Measurements from ENCODE around the gene BRD3. TPM values are rescaled to one million over a fixed set of nuclear protein-coding genes. Genes with fewer than 3 reads are reported as not detected.
"Not testable (repeated sequence)": the region's sequence is repeated elsewhere in the genome, so short reads cannot be mapped to it uniquely, and the experiment has no call there.

The BRD3 gene
- total and polyA plus RNA-seq, 11 donors, result 10.3 to 37.3 (median 27.5) TPM

GRCh38 chr9:133990366-133991213 is 77.2 kb downstream of the BRD3 start:
- peak in 2 of 5 donors; percentile 52 to 67 for DNase-seq
- H3K9me3 ChIP-seq, result no peaks in the 10 kb centered on the region
- peak in 2 of 4 donors; percentile 5 to 18 for ATAC-seq
- peaks cover 0 to 4% (median 0%) of the 10 kb centered on the region in 9 donors for H3K27me3 ChIP-seq
- peak overlapping the region in 10 of 12 donors; percentile 1 to 91 (median 58) for H3K27ac ChIP-seq
- H3K4me3 ChIP-seq, result peak overlapping the region; percentile 49 to 88 (median 71)
- no peaks in the 10 kb centered on the region for H3K36me3 ChIP-seq
- intact Hi-C loops (cut with DNase I), result loop anchor here in 1 of 10 donors (5.0 to 10.0 kb wide), 3 partner anchors 33 to 456 kb away; partner anchors contain the start of gene ADAMTSL2
- H3K4me1 ChIP-seq, result peaks cover 4 to 31% (median 20%) of the 10 kb centered on the region in 12 donors
- 52 to 62% (median 57%) methylated on average over 15 to 31 of the region's 31 CpGs for WGBS, 4 donors
- TF ChIP-seq, protein P1, sequence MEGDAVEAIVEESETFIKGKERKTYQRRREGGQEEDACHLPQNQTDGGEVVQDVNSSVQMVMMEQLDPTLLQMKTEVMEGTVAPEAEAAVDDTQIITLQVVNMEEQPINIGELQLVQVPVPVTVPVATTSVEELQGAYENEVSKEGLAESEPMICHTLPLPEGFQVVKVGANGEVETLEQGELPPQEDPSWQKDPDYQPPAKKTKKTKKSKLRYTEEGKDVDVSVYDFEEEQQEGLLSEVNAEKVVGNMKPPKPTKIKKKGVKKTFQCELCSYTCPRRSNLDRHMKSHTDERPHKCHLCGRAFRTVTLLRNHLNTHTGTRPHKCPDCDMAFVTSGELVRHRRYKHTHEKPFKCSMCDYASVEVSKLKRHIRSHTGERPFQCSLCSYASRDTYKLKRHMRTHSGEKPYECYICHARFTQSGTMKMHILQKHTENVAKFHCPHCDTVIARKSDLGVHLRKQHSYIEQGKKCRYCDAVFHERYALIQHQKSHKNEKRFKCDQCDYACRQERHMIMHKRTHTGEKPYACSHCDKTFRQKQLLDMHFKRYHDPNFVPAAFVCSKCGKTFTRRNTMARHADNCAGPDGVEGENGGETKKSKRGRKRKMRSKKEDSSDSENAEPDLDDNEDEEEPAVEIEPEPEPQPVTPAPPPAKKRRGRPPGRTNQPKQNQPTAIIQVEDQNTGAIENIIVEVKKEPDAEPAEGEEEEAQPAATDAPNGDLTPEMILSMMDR (IDR thresholded peaks at IDR 0.05), result no peak
- TF ChIP-seq POLR2A (IDR thresholded peaks at IDR 0.05), result no peak

DNA sequence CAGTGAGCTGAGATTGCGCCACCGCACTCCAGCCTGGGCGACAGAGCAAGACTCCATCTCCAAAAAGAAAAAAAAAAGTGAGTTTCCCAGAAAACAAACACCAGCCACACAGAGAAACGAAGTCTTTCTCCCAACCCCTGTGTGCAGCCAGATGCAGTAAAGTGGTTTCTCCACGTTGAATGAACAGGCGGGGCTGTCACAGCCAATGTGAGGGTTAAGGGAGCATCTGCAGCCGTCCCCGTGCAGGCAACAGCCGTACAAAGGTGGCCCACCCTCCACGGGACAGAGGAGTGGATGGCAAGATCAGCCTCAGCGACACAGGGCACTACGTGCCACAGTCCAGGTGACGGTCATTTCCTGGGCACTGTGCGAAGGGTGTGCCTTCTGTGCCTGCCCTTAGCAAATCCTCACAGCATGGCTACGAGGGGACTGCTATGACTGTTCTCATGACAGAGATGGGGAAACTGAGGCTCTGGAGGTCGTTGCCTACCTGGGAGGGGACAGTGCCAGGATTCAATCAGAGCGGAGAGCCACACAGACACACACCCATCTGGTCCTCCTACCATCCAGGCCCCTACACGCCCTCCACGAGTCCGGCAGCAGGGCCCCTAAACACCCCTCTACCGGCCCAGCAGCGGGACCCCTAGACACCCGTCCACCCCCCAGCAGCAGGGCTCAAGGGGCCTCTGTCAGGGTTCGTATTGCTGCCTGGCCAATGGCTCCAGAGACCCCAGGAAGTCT is 78.0 kb downstream of the BRD3 start:
- no peaks in the 10 kb centered on the region for H3K9me3 ChIP-seq
- intact Hi-C loops (cut with DNase I), result loop anchor here in 1 of 10 donors (5.0 to 10.0 kb wide), 3 partner anchors 32 to 455 kb away; partner anchors contain the start of gene ADAMTSL2
- peaks cover 0 to 4% (median 0%) of the 10 kb centered on the region in 9 donors for H3K27me3 ChIP-seq
- DNase-seq (no peak), ATAC-seq (no peak)
- 89 to 91% (median 90%) methylated on average over 24 of the region's 24 CpGs for WGBS, 4 donors
- no peaks in the 10 kb centered on the region for H3K36me3 ChIP-seq
- no peak for TF ChIP-seq POLR2A (IDR thresholded peaks at IDR 0.05)
- TF ChIP-seq, protein P1 (IDR thresholded peaks at IDR 0.05), result no peak
- no peak overlapping the region for H3K27ac ChIP-seq
- peaks cover 4 to 31% (median 20%) of the 10 kb centered on the region in 12 donors for H3K4me1 ChIP-seq
- H3K4me3 ChIP-seq, result peak overlapping the region in 2 of 12 donors; percentile 69 to 76

DNA sequence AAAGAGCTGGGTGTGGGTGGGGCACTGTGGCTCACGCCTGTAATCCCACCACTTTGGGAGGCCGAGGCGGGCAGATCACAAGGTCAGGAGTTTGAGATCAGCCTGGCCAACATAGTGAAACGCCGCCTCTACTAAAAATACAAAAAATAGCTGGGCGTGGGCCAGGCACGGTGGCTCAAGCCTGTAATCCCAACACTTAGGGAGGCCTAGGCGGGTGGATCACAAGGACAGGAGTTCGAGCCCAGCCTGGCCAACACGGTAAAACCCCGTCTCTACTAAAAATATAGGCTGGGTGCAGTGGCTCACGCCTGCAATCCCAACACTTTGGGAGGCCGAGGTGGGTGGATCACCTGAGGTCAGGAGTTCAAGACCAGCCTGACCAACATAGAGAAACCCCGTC is 79.1 kb downstream of the BRD3 start:
- ATAC-seq; H3K9me3 ChIP-seq; H3K36me3 ChIP-seq; H3K27me3 ChIP-seq; H3K4me3 ChIP-seq; intact Hi-C loops (cut with DNase I); DNase-seq; H3K27ac ChIP-seq: not testable (repeated sequence)
- WGBS, 4 donors, result 91 to 95% (median 93%) methylated on average over 14 of the region's 14 CpGs
- H3K4me1 ChIP-seq, result peaks cover 2 to 25% (median 14%) of the 10 kb centered on the region in 12 donors

GRCh38 chr9:133987946-133988665 is 79.7 kb downstream of the BRD3 start:
- no peak for DNase-seq
- WGBS, 4 donors, result 87 to 91% (median 89%) methylated on average over 12 to 16 of the region's 16 CpGs
- H3K4me1 ChIP-seq, result peaks cover 0 to 19% (median 8%) of the 10 kb centered on the region in 12 donors
- TF ChIP-seq POLR2A (IDR thresholded peaks at IDR 0.05), result no peak
- TF ChIP-seq, protein P1 (IDR thresholded peaks at IDR 0.05), result no peak
- H3K27me3 ChIP-seq, result peaks cover 0 to 4% (median 0%) of the 10 kb centered on the region in 9 donors
- no peaks in the 10 kb centered on the region for H3K9me3 ChIP-seq
- ATAC-seq, result no peak
- no peak overlapping the region for H3K4me3 ChIP-seq
- H3K27ac ChIP-seq, result no peak overlapping the region
- intact Hi-C loops (cut with DNase I), result no loop called here
- no peaks in the 10 kb centered on the region for H3K36me3 ChIP-seq

All from heart left ventricle (tissue), 16 donors.